Skin of body (tissue), 2 donors: ENCODE data around the gene RAB20. TPM values are rescaled to one million over a fixed set of nuclear protein-coding genes. Genes with fewer than 3 reads are reported as not detected.
"Not testable (repeated sequence)": the region's sequence is repeated elsewhere in the genome, so short reads cannot be mapped to it uniquely, and the experiment has no call there.

ENCODE experiments used
- DNase-seq: peaks from one replicate; lab custom pipeline; 2025; lab: John Stamatoyannopoulos, UW
- total RNA-seq: library from RNA; depleted of rRNA; stranded (reverse); fragments of >200 nt; gene quantifications from one replicate; pipeline ENCODE4 v1.2.3, GENCODE V29; 2014

Gene RAB20
- 8.0 TPM for total RNA-seq

DNA sequence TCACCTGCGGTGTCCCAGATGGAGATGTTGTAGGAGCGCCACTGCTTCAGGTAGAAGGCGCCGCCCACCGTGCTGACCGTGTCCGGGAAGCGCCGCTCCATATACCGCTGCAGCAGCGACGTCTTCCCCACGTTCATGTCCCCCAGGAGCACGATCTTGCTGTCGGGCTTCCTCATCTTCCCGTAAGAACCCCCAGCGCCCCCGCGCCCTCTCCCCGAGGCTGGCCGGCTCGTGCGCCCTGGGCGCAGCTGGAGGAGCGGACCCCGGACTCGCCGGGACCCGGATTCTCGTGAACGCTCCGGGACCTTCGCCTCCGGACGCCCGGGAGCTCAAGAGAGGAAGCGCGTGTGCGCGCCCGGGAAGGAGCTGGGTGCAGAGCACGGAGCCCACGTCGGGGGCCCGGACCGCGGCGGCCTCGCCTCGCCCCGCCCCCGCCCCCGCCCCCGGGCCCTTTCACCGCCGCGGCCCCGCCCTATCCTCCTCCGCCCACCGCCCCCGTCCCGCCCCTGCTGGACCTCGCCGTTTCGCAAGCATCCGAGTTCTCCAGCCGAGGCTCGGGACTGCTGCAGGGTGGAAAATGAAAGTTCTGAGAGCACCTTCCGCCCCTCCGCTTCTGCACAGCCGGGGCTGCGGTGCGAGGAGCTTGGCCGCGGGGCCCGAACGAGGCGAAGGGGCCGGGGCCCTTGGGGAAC is at the start of gene RAB20:
TSS of gene RAB20 (minus strand) at position 379 of the 692 bp plus-strand sequence. CDS start at position 176, 203 bp downstream.
- DNase-seq = peak; percentile 60

GRCh38 chr13:110610955-110611595 is 49.6 kb upstream of the RAB20 start:
- DNase-seq = no peak

GRCh38 chr13:110607675-110608224 is 46.2 kb upstream of the RAB20 start:
- DNase-seq = no peak

GRCh38 chr13:110606281-110606680 is 44.8 kb upstream of the RAB20 start:
- not testable (repeated sequence) for DNase-seq

DNA sequence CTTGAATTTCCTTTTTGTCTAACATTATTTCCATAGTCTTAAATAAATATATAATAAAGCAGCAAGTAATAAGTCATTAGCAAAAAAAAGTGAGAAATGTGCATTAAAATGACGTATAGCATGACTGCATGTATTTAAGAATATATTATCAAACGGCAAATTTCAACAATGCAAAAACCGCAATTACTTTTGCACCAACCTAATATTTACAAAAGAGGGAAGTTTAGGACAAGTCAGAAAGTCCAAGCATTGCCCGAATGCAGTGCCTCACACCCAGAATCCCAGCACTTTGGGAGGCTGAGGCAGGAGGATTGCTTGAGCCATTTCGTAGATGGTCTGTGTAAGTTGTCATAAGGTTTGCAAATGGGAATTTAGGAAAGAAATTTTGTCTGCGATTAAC is 43.6 kb upstream of the RAB20 start:
- DNase-seq = no peak

DNA sequence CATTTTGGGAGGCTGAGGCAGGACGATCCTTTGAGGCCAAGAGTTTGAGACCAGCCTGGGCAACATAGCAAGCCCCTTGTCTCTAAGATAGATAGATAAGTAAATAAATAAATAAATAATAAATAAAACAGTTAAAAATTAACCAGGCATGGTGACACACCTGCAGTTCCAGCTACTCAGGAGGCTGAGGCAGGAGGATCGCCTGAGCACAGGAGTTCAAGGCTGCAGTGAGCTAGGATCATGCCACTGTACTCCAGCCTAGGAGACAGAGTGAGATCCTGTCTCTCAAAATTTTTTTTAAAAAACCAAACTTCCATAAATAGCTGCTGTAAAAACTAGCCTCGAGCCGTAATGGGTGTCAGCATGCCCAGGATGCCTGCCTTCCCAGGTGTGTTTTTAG is 39.5 kb upstream of the RAB20 start:
- no peak for DNase-seq

- no peak for DNase-seq
Measured at GRCh38 chr13:110600261-110600819, 38.8 kb upstream of the RAB20 start.

- no peak for DNase-seq
Measured at GRCh38 chr13:110597041-110597689, 35.6 kb upstream of the RAB20 start.

- peak; percentile 47 for DNase-seq
Measured at GRCh38 chr13:110593430-110594130, 32.1 kb upstream of the RAB20 start.

DNA sequence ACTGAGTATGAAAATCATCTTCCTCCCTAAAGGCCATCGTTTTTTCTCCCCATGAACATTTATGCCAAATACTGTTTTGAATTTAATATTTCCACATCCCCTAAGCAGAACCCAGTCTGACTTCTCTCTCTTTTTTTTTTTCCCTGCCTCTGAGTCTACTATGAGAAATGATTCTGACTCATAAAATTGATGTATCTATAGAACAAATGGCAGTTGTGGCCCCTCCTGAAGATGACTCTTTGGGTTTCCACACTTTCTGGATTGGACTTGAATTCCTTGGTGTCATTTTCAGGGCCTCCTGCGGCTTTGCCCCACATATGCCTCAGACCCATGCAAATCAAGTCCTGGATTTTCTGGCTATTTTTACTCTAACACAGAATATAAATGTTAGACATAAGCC is 31.1 kb upstream of the RAB20 start:
- DNase-seq = no peak

- no peak for DNase-seq
Measured at GRCh38 chr13:110590577-110590976, 29.1 kb upstream of the RAB20 start.

GRCh38 chr13:110589793-110590390 is 28.4 kb upstream of the RAB20 start:
- no peak for DNase-seq

DNA sequence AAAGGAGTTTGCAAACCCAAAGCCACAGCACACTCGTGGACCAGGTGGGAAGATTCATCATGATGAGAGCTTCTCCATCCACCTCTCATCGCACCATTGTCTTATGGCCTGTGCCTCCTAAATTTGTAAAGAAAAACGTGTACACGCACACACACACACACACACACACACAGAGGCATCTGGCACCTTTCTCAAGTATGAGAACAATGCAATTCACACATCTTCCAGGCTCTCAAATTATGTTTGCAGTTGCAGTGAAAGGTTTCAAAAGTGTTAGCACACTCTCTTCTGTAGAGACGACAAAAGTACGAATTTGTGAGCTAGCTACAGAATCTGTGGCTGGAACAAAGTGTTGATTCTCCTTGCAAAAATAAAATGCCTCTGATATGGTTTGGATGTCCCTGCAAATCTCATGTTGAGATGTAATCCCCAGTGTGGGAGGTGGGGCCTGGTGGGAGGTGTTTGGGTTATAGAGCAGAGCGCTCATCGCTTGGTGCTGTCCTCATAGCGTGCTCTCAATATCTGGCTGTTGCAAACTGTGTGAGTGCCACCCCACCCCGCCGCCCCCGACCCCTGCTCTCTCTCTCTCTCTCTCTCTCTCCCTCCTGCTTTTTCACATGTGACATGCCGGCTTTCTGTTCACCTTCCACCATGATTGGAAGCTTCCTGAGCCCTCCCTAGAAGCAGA is 21.8 kb upstream of the RAB20 start:
- DNase-seq = no peak

DNA sequence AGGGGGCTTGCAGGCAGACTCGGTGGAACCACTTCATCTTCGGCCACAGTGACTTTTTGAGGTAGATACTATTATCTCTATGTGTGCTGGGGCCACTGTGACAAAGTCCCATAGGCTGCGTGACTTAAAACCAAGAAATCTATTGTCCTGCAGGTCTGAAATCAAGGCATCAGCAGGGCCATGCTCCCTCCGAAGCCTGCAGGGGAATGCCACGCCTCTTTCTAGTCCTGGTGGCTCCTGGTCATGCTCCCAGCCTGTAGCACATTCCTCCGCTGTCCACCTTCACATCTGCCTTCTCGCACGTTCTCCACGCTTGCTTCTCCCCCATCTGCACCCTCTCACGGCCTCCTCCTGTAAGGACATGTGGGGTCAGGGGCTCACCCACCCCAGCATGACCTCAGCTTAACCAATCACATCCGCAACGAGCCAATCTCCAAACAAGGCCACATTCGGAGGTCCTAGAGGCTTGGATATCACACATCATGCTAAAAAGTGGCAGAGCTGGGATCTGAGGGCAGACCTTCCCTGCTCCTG is 21.0 kb upstream of the RAB20 start:
- DNase-seq = no peak

- DNase-seq = no peak
Measured at GRCh38 chr13:110581506-110582185, 20.1 kb upstream of the RAB20 start.

GRCh38 chr13:110580800-110581199 is 19.3 kb upstream of the RAB20 start:
- no peak for DNase-seq

DNA sequence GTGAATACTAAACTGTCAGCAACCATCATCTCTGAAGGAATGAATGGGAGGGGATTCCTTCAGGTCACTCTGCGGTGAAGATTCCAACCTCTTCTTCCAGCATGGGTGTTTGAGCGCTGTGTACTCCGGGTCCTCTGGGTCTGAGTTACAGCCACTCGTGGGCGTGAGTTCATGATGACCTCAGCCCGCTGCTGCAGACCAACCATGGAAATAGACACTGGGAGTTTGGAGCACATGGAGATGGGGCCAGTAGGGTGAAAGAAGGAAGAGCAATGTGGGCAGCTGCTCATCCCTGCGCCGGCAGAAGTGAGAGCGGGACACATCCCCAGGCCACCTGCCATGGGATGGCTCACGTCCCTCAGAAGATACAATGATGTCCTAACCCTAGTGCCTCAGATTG is 16.8 kb upstream of the RAB20 start:
- DNase-seq = no peak

- no peak for DNase-seq
Measured at GRCh38 chr13:110576736-110577476, 15.4 kb upstream of the RAB20 start.

- no peak for DNase-seq
Measured at GRCh38 chr13:110576070-110576394, 14.5 kb upstream of the RAB20 start.
